SK-N-SH treated with all-trans-retinoic acid at 6 μM for 48 hours (cell line): ENCODE measurements around the gene SCAF4.

Source experiments
- ATAC-seq: fragments of 200-7000 bp; cut with Tn5 transposase; 3 replicates; pipeline ENCODE4 v1.9.1; 2020; ENCODE audit warnings: mild to moderate bottlenecking, moderate library complexity
- ARNTL ChIP-seq: fragments of 450-650 bp; formaldehyde crosslinking; IDR thresholded peaks from 2 replicates; pipeline ENCODE4 v1.5.0; 2020; ENCODE audit warnings: low read depth, mild to moderate bottlenecking, moderate library complexity, borderline replicate concordance
- BACH2 ChIP-seq: fragments of 250-450 bp; sonication (Bioruptor Pico); IDR thresholded peaks from 2 replicates; pipeline ENCODE4 v1.9.0; 2021; ENCODE audit warnings: mild to moderate bottlenecking, borderline replicate concordance
- CREB5 ChIP-seq: fragments of 250-450 bp; sonication (Bioruptor Pico); IDR thresholded peaks from 2 replicates; pipeline ENCODE4 v1.5.1; 2020; ENCODE audit warnings: low read depth, mild to moderate bottlenecking, moderate library complexity
- CSDC2 ChIP-seq: fragments of 250-450 bp; sonication (Bioruptor Pico); IDR thresholded peaks from 2 replicates; pipeline ENCODE4 v1.5.0; 2020; ENCODE audit warnings: mild to moderate bottlenecking, moderate library complexity
- CSRNP3 ChIP-seq: fragments of 250-450 bp; sonication (Bioruptor Pico); IDR thresholded peaks from 2 replicates; pipeline ENCODE4 v1.5.1; 2021; ENCODE audit warnings: mild to moderate bottlenecking, moderate library complexity
- ESRRG ChIP-seq: fragments of 250-450 bp; sonication (Bioruptor Pico); IDR thresholded peaks from 2 replicates; pipeline ENCODE4 v1.6.1; 2021; ENCODE audit warnings: mild to moderate bottlenecking
- GLIS3 ChIP-seq: fragments of 250-450 bp; sonication (Bioruptor Pico); IDR thresholded peaks from 2 replicates; pipeline ENCODE4 v1.5.0; 2020; ENCODE audit warnings: mild to moderate bottlenecking, moderate library complexity
- ISL1 ChIP-seq: fragments of 250-450 bp; sonication (Bioruptor Pico); IDR thresholded peaks from 2 replicates; pipeline ENCODE4 v2.1.2; 2022; ENCODE audit warnings: mild to moderate bottlenecking, moderate library complexity
- OSR1 ChIP-seq: fragments of 250-450 bp; sonication (Bioruptor Pico); IDR thresholded peaks from 2 replicates; pipeline ENCODE4 v1.8.0; 2022; ENCODE audit warnings: moderate library complexity, mild to moderate bottlenecking, inconsistent platforms
- PATZ1 ChIP-seq: fragments of 250-450 bp; sonication (Bioruptor Pico); IDR thresholded peaks from 2 replicates; pipeline ENCODE4 v1.8.0; 2020; ENCODE audit warnings: mild to moderate bottlenecking, moderate library complexity, borderline replicate concordance
- POU6F1 ChIP-seq: fragments of 250-450 bp; sonication (Bioruptor Pico); IDR thresholded peaks from 2 replicates; pipeline ENCODE4 v1.8.0; 2021; ENCODE audit warnings: low read depth, mild to moderate bottlenecking, moderate library complexity, borderline replicate concordance
- PPARA ChIP-seq: fragments of 250-450 bp; sonication (Bioruptor Pico); IDR thresholded peaks from 2 replicates; pipeline ENCODE4 v1.5.0; 2020; ENCODE audit warnings: mild to moderate bottlenecking, borderline replicate concordance
- RARB ChIP-seq: fragments of 250-450 bp; sonication (Bioruptor Pico); IDR thresholded peaks from 2 replicates; pipeline ENCODE4 v1.8.0; 2021; ENCODE audit warnings: mild to moderate bottlenecking, moderate library complexity
- TCF4 ChIP-seq: fragments of 250-450 bp; sonication (Bioruptor Pico); IDR thresholded peaks from 2 replicates; pipeline ENCODE4 v1.8.0; 2021; ENCODE audit warnings: mild to moderate bottlenecking, moderate library complexity, borderline replicate concordance
- TOX ChIP-seq: fragments of 250-450 bp; sonication (Bioruptor Pico); IDR thresholded peaks from 2 replicates; pipeline ENCODE4 v1.8.0; 2021; ENCODE audit warnings: mild to moderate bottlenecking, moderate library complexity, borderline replicate concordance
- TSHZ2 ChIP-seq: fragments of 250-450 bp; sonication (Bioruptor Pico); IDR thresholded peaks from 2 replicates; pipeline ENCODE4 v1.5.0; 2020; ENCODE audit warnings: mild to moderate bottlenecking, moderate library complexity
- ZC3H10 ChIP-seq: fragments of 250-450 bp; sonication (Bioruptor Pico); IDR thresholded peaks from 2 replicates; pipeline ENCODE4 v1.5.1; 2021; ENCODE audit warnings: mild to moderate bottlenecking, moderate library complexity
- ZFP30 ChIP-seq: fragments of 450-650 bp; formaldehyde crosslinking; IDR thresholded peaks from 2 replicates; pipeline ENCODE4 v1.5.0; 2022; ENCODE audit warnings: mild to moderate bottlenecking, moderate library complexity
- ZNF565 ChIP-seq: fragments of 450-650 bp; formaldehyde crosslinking; conservative IDR thresholded peaks from 2 replicates; pipeline ENCODE4 v1.5.0; 2020; ENCODE audit warnings: low read depth, mild to moderate bottlenecking, moderate library complexity
- ZNF70 ChIP-seq: fragments of 450-650 bp; formaldehyde crosslinking; IDR thresholded peaks from 2 replicates; pipeline ENCODE4 v1.5.0; 2020; ENCODE audit warnings: mild to moderate bottlenecking, moderate library complexity
- ZNF8 ChIP-seq: fragments of 450-650 bp; formaldehyde crosslinking; IDR thresholded peaks from 2 replicates; pipeline ENCODE4 v1.5.0; 2020; ENCODE audit warnings: mild to moderate bottlenecking, moderate library complexity

The SCAF4 gene

GRCh38 chr21:31750843-31751242 lies 18.9 kb upstream of the SCAF4 start:
- TF ChIP-seq CSDC2 (no peak), RARB (no peak), ISL1 (no peak), ARNTL (CRISPR knock-in tag) (no peak), OSR1 (CRISPR knock-in tag) (no peak), PPARA (CRISPR knock-in tag) (no peak), ZNF70 (CRISPR knock-in tag) (no peak), PATZ1 (CRISPR knock-in tag) (no peak), ZNF565 (CRISPR knock-in tag) (no peak), BACH2 (CRISPR knock-in tag) (no peak), GLIS3 (CRISPR knock-in tag) (no peak), ESRRG (no peak)
- TF ChIP-seq, all 23 proteins: peak for 0
- ATAC-seq: no peak

GRCh38 chr21:31744182-31744800 lies 12.4 kb upstream of the SCAF4 start:
- no peak for TF ChIP-seq ZFP30 (CRISPR knock-in tag)
- no peak for TF ChIP-seq OSR1 (CRISPR knock-in tag)
- no peak for ATAC-seq

GRCh38 chr21:31743712-31744111 lies 11.8 kb upstream of the SCAF4 start:
- no peak for ATAC-seq
- TF ChIP-seq OSR1 (CRISPR knock-in tag) (no peak), ZC3H10 (CRISPR knock-in tag) (no peak), CSDC2 (no peak), PPARA (CRISPR knock-in tag) (no peak), CSRNP3 (no peak), TSHZ2 (no peak), ZNF70 (CRISPR knock-in tag) (no peak), ISL1 (no peak), POU6F1 (CRISPR knock-in tag) (no peak), ZNF8 (CRISPR knock-in tag) (no peak), TCF4 (CRISPR knock-in tag) (no peak), RARB (no peak), ZNF565 (CRISPR knock-in tag) (no peak), TOX (CRISPR knock-in tag) (no peak), ARNTL (CRISPR knock-in tag) (no peak), CREB5 (CRISPR knock-in tag) (no peak)
- TF ChIP-seq, all 23 proteins: peak for 0
